Upper lobe of left lung (tissue), 4 donors: ENCODE results near the gene BLID.

ENCODE experiments used
- POLR2AphosphoS5 ChIP-seq, 2 donors: sonication (generic); formaldehyde crosslinking; IDR thresholded peaks; one replicate each; pipeline ENCODE4 v1.5.1; 2017; ENCODE audit warnings: antibody characterized with exemption in 2 of 2
- TF ChIP-seq, protein P1 (sequence below), 6 experiments: fragments of 450-650 bp in 4 of 6; fragments of 200-600 bp in 2 of 6; sonication (generic) in 2 of 6; IDR thresholded peaks; one replicate each; pipeline ENCODE4 v1.5.1; 2016 to 2019; ENCODE audit warnings: antibody characterized with exemption in 6 of 6

DNA sequence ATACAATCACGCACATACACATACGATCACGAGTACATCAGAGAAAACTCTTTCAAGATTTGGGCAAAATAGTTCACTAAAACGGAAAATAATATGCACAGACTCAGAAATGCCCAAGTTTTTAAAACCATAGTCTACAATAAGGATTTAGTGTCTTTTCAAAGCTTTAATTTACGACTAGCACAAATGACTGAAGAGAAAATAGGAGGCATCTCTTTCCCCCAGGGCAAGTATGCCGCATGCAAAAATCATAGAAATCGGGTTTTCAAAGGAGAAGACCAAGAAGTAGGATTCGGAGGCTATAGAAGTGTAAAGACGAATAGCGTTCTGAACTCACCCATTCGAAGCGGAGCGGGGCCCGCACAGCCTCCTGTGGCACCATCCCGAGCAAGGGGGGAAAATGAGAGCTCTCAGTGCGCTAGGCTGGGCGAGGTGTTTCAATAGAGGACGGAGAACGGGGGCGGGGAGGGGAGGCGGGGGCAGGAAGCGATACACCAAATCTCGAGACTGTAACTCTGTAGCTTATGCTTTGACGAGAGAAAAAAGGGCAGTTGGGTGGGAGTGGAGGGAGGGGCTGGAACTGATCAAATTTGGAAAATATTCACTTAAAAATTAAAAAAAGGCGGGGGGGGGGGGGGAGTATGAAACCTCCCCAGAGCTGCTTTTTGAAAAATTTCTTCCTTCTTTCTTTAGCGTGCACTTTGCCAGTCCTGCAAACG lies 15.8 kb downstream of the BLID start:
- TF ChIP-seq POLR2AphosphoS5 (IDR thresholded peaks at IDR 0.05) = no peak
- TF ChIP-seq, protein P1, sequence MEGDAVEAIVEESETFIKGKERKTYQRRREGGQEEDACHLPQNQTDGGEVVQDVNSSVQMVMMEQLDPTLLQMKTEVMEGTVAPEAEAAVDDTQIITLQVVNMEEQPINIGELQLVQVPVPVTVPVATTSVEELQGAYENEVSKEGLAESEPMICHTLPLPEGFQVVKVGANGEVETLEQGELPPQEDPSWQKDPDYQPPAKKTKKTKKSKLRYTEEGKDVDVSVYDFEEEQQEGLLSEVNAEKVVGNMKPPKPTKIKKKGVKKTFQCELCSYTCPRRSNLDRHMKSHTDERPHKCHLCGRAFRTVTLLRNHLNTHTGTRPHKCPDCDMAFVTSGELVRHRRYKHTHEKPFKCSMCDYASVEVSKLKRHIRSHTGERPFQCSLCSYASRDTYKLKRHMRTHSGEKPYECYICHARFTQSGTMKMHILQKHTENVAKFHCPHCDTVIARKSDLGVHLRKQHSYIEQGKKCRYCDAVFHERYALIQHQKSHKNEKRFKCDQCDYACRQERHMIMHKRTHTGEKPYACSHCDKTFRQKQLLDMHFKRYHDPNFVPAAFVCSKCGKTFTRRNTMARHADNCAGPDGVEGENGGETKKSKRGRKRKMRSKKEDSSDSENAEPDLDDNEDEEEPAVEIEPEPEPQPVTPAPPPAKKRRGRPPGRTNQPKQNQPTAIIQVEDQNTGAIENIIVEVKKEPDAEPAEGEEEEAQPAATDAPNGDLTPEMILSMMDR (IDR thresholded peaks at IDR 0.05) = no peak
